GM23338 (cell line): ENCODE data around the gene DUSP11. TPM values are rescaled to one million over a fixed set of nuclear protein-coding genes. Genes with fewer than 3 reads are reported as not detected.

ENCODE experiments used
- ATAC-seq: fragments of 200-7000 bp; cut with Tn5 transposase; 3 replicates; pipeline ENCODE4 v1.9.1; 2020
- DNase-seq: peaks from one replicate; pipeline ENCODE4 v3.0.0-alpha.2; 2015; ENCODE audit warnings: low spot score
- H2AFZ ChIP-seq: fragments of 200-600 bp; sonication (generic); 2 replicates; pipeline ENCODE4 v1.8.0; 2016; ENCODE audit warnings: antibody characterized with exemption, mild to moderate bottlenecking, moderate library complexity
- H3F3A ChIP-seq: fragments of 200-600 bp; sonication (generic); replicated peaks from 2 replicates; pipeline ENCODE4 v1.8.0; 2017; ENCODE audit warnings: antibody characterized with exemption, mixed run types, low read depth
- H3K27ac ChIP-seq: fragments of 200-600 bp; sonication (generic); 2 replicates; pipeline ENCODE4 v1.6.1; 2016; ENCODE audit warnings: low read depth
- H3K27me3 ChIP-seq: fragments of 200-600 bp; sonication (generic); 2 replicates; pipeline ENCODE4 v1.8.0; 2016; ENCODE audit warnings: mild to moderate bottlenecking, mixed run types, moderate library complexity; ENCODE audit not compliant: insufficient read depth
- H3K36me3 ChIP-seq: fragments of 200-600 bp; sonication (generic); 2 replicates; pipeline ENCODE4 v1.8.0; 2016; ENCODE audit warnings: mild to moderate bottlenecking; ENCODE audit not compliant: insufficient read depth
- H3K4me1 ChIP-seq: fragments of 200-600 bp; sonication (generic); 2 replicates; pipeline ENCODE4 v1.8.0; 2016; ENCODE audit warnings: mild to moderate bottlenecking, moderate library complexity; ENCODE audit not compliant: insufficient read depth
- H3K4me2 ChIP-seq: fragments of 200-600 bp; sonication (generic); 2 replicates; pipeline ENCODE4 v1.7.1; 2017; ENCODE audit warnings: mixed run types
- H3K4me3 ChIP-seq: fragments of 200-600 bp; sonication (generic); 2 replicates; pipeline ENCODE4 v1.6.1; 2016; ENCODE audit warnings: mixed run types
- H3K79me2 ChIP-seq: fragments of 200-600 bp; sonication (generic); replicated peaks from 2 replicates; pipeline ENCODE4 v1.8.0; 2017; ENCODE audit warnings: mild to moderate bottlenecking; ENCODE audit not compliant: insufficient read depth
- H3K9me2 ChIP-seq: fragments of 200-600 bp; sonication (generic); 2 replicates; pipeline ENCODE4 v1.8.0; 2017; ENCODE audit not compliant: insufficient read depth
- H4K20me1 ChIP-seq: fragments of 200-600 bp; sonication (generic); replicated peaks from 2 replicates; pipeline ENCODE4 v1.8.0; 2017; ENCODE audit warnings: mild to moderate bottlenecking; ENCODE audit not compliant: insufficient read depth
- H3K27ac Mint-ChIP-seq: 2 replicates; pipeline ENCODE4 v1.8.0; 2020; ENCODE audit warnings: inconsistent platforms, mild to moderate bottlenecking, moderate library complexity, mixed read lengths
- H3K27me3 Mint-ChIP-seq: 3 replicates; pipeline ENCODE4 v1.8.0; 2022; ENCODE audit warnings: low read depth, mild to moderate bottlenecking, moderate library complexity, mixed read lengths, inconsistent platforms; ENCODE audit not compliant: insufficient read depth, poor library complexity
- H3K36me3 Mint-ChIP-seq: 3 replicates; pipeline ENCODE4 v1.8.0; 2021; ENCODE audit warnings: low read depth, mild to moderate bottlenecking, inconsistent platforms, moderate library complexity, mixed read lengths
- H3K4me1 Mint-ChIP-seq: 3 replicates; pipeline ENCODE4 v1.8.0; 2020; ENCODE audit warnings: mild to moderate bottlenecking, inconsistent platforms, mixed read lengths
- H3K4me3 Mint-ChIP-seq: 3 replicates; pipeline ENCODE4 v1.8.0; 2021; ENCODE audit warnings: moderate library complexity, mild to moderate bottlenecking, inconsistent platforms, mixed read lengths
- H3K9me3 Mint-ChIP-seq: 3 replicates; pipeline ENCODE4 v1.8.0; 2020; ENCODE audit warnings: moderate library complexity, mild to moderate bottlenecking, inconsistent platforms, mixed read lengths
- CREB1 ChIP-seq: fragments of 250-450 bp; sonication (Bioruptor Pico); IDR thresholded peaks from 2 replicates; pipeline ENCODE4 v1.5.0; 2020; ENCODE audit warnings: low read depth, mild to moderate bottlenecking, moderate library complexity
- EZH2 ChIP-seq: fragments of 200-600 bp; sonication (generic); IDR thresholded peaks from one replicate; pipeline ENCODE4 v1.8.0; 2017; ENCODE audit warnings: antibody characterized with exemption, mild to moderate bottlenecking, low read depth; ENCODE audit not compliant: unreplicated experiment
- EZH2phosphoT487 ChIP-seq: fragments of 200-600 bp; sonication (generic); IDR thresholded peaks from one replicate; pipeline ENCODE4 v1.8.1; 2018; ENCODE audit warnings: antibody characterized with exemption; ENCODE audit not compliant: unreplicated experiment
- JUNB ChIP-seq: IDR thresholded peaks from one replicate; pipeline ENCODE4 v1.6.1; 2016; ENCODE audit warnings: antibody characterized with exemption; ENCODE audit not compliant: unreplicated experiment
- NANOG ChIP-seq: IDR thresholded peaks from 2 replicates; pipeline ENCODE4 v1.6.1; 2016; ENCODE audit warnings: antibody characterized with exemption, borderline replicate concordance
- POLR2AphosphoS5 ChIP-seq: IDR thresholded peaks from 2 replicates; pipeline ENCODE4 v1.6.1; 2016; ENCODE audit warnings: antibody characterized with exemption, low read depth
- STAT1 ChIP-seq: IDR thresholded peaks from one replicate; pipeline ENCODE4 v1.6.1; 2016; ENCODE audit warnings: antibody characterized with exemption; ENCODE audit not compliant: unreplicated experiment
- ZNF114 ChIP-seq: fragments of 250-450 bp; sonication (Bioruptor Pico); IDR thresholded peaks from 2 replicates; pipeline ENCODE4 v1.5.0; 2020; ENCODE audit warnings: mild to moderate bottlenecking, moderate library complexity
- ZNF331 ChIP-seq: fragments of 250-450 bp; sonication (Bioruptor Pico); IDR thresholded peaks from 2 replicates; pipeline ENCODE4 v1.5.0; 2020; ENCODE audit warnings: low read depth, mild to moderate bottlenecking, moderate library complexity
- polyA plus RNA-seq: library from polyadenylated mRNA; unstranded; fragments of >200 nt; fragmentation: Nextera tagmentation; extraction: Ambion mirVana; gene quantifications from 2 replicates; pipeline ENCODE4 v1.2.1, GENCODE V29; 2016
- total RNA-seq: library from RNA; depleted of rRNA; stranded (reverse); fragments of >200 nt; shearing (Covaris generic); gene quantifications from 2 replicates; pipeline ENCODE4 v1.2.3, GENCODE V29; 2014
- TF ChIP-seq, protein P1 (sequence below): IDR thresholded peaks from 2 replicates; pipeline ENCODE4 v1.6.1; 2016; ENCODE audit warnings: antibody characterized with exemption
- TF ChIP-seq, protein P2 (sequence below), 2 experiments: fragments of 200-600 bp in 1 of 2; sonication (generic) in 1 of 2; conservative IDR thresholded peaks; 2 replicates each; pipeline versions ENCODE4 v1.5.1 to v1.6.1; 2016 to 2017; ENCODE audit warnings: antibody characterized with exemption in 2 of 2, low read depth in 2 of 2, mild to moderate bottlenecking in 2 of 2, moderate library complexity in 1 of 2
- TF ChIP-seq, protein P3 (sequence below): IDR thresholded peaks from one replicate; pipeline ENCODE4 v1.6.1; 2018; ENCODE audit warnings: antibody characterized with exemption; ENCODE audit not compliant: unreplicated experiment

DUSP11 gene
- total and polyA plus RNA-seq, 2 experiments from 2014 or later = 21.0 to 23.3 TPM

DNA sequence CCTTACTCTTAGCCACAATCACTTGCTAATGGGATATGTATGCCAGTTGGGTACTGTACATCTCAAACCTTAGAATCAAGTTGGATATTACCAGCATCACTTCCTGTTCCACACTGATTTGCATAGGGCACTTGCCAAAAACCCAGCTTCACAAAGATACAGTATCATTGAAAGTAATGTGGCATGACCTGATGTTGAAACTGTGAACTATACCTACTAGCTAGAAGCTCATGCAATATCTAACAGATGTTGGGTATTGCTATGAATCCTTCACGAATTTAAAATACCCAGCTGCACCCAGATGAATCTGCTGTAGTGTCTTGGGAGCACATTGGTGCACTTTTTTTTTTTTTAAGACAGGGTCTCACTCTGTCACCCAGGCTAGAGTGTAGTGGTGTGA is 42.4 kb upstream of the DUSP11 start (continued):
- TF ChIP-seq EZH2phosphoT487 = no peak
- no peak for TF ChIP-seq JUNB

DNA sequence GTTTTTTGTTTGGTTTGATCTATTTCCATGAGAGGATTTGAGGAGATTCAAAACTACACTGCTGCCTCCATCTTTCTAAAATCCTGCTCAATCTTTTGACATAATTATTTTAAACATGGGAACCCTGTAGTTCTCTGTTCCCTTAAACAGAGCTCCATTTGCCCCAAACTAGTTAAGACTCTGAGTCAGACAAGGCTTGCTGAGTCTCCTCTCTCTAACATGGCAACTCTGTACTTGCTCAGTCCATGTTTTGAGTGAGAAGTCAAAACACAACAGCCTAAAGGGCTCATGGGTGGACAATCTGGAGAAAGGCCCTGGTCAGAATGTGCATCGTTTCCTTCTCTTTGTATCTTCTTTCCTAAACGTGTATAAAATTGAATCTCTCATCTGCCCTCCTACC is 41.8 kb upstream of the DUSP11 start:
- no peaks in the 10 kb centered on the region for H3F3A ChIP-seq
- Mint-ChIP-seq H3K9me3 (no peaks in the 10 kb centered on the region), H3K36me3 (no peaks in the 10 kb centered on the region), H3K4me1 (peaks cover 11% of the 10 kb centered on the region), H3K27me3 (peaks cover 7% of the 10 kb centered on the region), H3K27ac (no peak overlapping the region), H3K4me3 (no peak overlapping the region)
- H3K79me2 ChIP-seq = no peaks in the 10 kb centered on the region
- no peak overlapping the region for H2AFZ ChIP-seq
- no peaks in the 10 kb centered on the region for H4K20me1 ChIP-seq
- no peaks in the 10 kb centered on the region for H3K9me2 ChIP-seq
- no peak overlapping the region for H3K4me2 ChIP-seq
- TF ChIP-seq, protein P1, sequence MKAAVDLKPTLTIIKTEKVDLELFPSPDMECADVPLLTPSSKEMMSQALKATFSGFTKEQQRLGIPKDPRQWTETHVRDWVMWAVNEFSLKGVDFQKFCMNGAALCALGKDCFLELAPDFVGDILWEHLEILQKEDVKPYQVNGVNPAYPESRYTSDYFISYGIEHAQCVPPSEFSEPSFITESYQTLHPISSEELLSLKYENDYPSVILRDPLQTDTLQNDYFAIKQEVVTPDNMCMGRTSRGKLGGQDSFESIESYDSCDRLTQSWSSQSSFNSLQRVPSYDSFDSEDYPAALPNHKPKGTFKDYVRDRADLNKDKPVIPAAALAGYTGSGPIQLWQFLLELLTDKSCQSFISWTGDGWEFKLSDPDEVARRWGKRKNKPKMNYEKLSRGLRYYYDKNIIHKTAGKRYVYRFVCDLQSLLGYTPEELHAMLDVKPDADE = no peak
- no peak for TF ChIP-seq JUNB
- TF ChIP-seq NANOG = no peak
- no peak for TF ChIP-seq CREB1
- TF ChIP-seq ZNF114 (CRISPR knock-in tag) = no peak
- TF ChIP-seq EZH2phosphoT487 = no peak
- no peak for TF ChIP-seq STAT1
- no peak for TF ChIP-seq ZNF331 (CRISPR knock-in tag)
- no peak overlapping the region for H3K4me3 ChIP-seq
- DNase-seq (no peak), ATAC-seq (no peak)
- H3K27me3 ChIP-seq = no peaks in the 10 kb centered on the region
- no peak overlapping the region for H3K27ac ChIP-seq
- no peaks in the 10 kb centered on the region for H3K36me3 ChIP-seq
- peaks cover 10% of the 10 kb centered on the region; the same call in 1 of the 2 replicates for H3K4me1 ChIP-seq

DNA sequence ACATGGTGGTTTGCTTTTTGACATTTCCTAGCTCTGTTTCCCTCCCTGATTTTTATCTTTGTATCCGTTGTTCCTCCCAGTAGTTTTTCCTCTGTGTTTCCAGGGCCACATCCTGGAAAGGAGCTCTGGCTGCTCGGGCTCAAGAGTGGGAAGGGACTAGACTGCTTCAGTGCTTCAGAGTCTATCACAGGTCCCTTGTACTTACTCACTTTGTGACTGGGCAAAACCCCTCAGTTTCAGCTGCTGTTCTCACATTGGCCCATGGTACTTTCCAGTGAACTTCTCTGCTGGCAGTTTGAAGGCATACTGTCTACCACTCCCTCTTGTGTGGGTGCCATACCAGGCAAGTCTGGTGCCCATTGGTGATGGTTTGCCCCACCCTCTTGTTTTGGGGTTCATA is 41.3 kb upstream of the DUSP11 start:
- Histone ChIP-seq H3K4me3 (no peak overlapping the region), H3K9me2 (no peaks in the 10 kb centered on the region), H4K20me1 (no peaks in the 10 kb centered on the region), H3K4me1 (peaks cover 10% of the 10 kb centered on the region; the same call in 1 of the 2 replicates), H2AFZ (no peak overlapping the region), H3F3A (no peaks in the 10 kb centered on the region), H3K79me2 (no peaks in the 10 kb centered on the region), H3K27me3 (no peaks in the 10 kb centered on the region), H3K27ac (no peak overlapping the region), H3K36me3 (no peaks in the 10 kb centered on the region), H3K4me2 (no peak overlapping the region)
- H3K4me3 Mint-ChIP-seq = no peak overlapping the region
- no peak overlapping the region for H3K27ac Mint-ChIP-seq
- peaks cover 11% of the 10 kb centered on the region for H3K4me1 Mint-ChIP-seq
- ATAC-seq = no peak
- H3K27me3 Mint-ChIP-seq = peaks cover 5% of the 10 kb centered on the region
- no peak for DNase-seq
- H3K9me3 Mint-ChIP-seq = no peaks in the 10 kb centered on the region
- H3K36me3 Mint-ChIP-seq = no peaks in the 10 kb centered on the region
- TF ChIP-seq, protein P1 = no peak
- TF ChIP-seq ZNF114 (CRISPR knock-in tag) (no peak), STAT1 (no peak), CREB1 (no peak), EZH2phosphoT487 (no peak), EZH2 (no peak), POLR2AphosphoS5 (no peak), JUNB (no peak), NANOG (no peak), ZNF331 (CRISPR knock-in tag) (no peak)
- TF ChIP-seq, protein P2, sequence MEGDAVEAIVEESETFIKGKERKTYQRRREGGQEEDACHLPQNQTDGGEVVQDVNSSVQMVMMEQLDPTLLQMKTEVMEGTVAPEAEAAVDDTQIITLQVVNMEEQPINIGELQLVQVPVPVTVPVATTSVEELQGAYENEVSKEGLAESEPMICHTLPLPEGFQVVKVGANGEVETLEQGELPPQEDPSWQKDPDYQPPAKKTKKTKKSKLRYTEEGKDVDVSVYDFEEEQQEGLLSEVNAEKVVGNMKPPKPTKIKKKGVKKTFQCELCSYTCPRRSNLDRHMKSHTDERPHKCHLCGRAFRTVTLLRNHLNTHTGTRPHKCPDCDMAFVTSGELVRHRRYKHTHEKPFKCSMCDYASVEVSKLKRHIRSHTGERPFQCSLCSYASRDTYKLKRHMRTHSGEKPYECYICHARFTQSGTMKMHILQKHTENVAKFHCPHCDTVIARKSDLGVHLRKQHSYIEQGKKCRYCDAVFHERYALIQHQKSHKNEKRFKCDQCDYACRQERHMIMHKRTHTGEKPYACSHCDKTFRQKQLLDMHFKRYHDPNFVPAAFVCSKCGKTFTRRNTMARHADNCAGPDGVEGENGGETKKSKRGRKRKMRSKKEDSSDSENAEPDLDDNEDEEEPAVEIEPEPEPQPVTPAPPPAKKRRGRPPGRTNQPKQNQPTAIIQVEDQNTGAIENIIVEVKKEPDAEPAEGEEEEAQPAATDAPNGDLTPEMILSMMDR (conservative IDR thresholded peaks at IDR 0.05; ENCODE audit: low read depth in 2 of 2) = no peak
- TF ChIP-seq, protein P3, sequence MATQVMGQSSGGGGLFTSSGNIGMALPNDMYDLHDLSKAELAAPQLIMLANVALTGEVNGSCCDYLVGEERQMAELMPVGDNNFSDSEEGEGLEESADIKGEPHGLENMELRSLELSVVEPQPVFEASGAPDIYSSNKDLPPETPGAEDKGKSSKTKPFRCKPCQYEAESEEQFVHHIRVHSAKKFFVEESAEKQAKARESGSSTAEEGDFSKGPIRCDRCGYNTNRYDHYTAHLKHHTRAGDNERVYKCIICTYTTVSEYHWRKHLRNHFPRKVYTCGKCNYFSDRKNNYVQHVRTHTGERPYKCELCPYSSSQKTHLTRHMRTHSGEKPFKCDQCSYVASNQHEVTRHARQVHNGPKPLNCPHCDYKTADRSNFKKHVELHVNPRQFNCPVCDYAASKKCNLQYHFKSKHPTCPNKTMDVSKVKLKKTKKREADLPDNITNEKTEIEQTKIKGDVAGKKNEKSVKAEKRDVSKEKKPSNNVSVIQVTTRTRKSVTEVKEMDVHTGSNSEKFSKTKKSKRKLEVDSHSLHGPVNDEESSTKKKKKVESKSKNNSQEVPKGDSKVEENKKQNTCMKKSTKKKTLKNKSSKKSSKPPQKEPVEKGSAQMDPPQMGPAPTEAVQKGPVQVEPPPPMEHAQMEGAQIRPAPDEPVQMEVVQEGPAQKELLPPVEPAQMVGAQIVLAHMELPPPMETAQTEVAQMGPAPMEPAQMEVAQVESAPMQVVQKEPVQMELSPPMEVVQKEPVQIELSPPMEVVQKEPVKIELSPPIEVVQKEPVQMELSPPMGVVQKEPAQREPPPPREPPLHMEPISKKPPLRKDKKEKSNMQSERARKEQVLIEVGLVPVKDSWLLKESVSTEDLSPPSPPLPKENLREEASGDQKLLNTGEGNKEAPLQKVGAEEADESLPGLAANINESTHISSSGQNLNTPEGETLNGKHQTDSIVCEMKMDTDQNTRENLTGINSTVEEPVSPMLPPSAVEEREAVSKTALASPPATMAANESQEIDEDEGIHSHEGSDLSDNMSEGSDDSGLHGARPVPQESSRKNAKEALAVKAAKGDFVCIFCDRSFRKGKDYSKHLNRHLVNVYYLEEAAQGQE = no peak
